Smooth muscle cell (in vitro differentiated cells): ENCODE data around the gene SOS2. TPM values are rescaled to one million over a fixed set of nuclear protein-coding genes. Genes with fewer than 3 reads are reported as not detected.

Experiments used
- DNase-seq: peaks from one replicate; lab custom pipeline; 2025; ENCODE audit not compliant: unreplicated experiment; lab: John Stamatoyannopoulos, UW
- H2AFZ ChIP-seq: fragments of 200-600 bp; sonication (generic); 2 replicates; pipeline ENCODE4 v1.6.0; 2016; ENCODE audit warnings: antibody characterized with exemption, low read depth, mild to moderate bottlenecking
- H3F3A ChIP-seq: fragments of 200-600 bp; sonication (generic); 2 replicates; pipeline ENCODE4 v1.6.0; 2017; ENCODE audit warnings: antibody characterized with exemption, low read depth
- H3K27ac ChIP-seq: fragments of 200-600 bp; sonication (generic); 2 replicates; pipeline ENCODE4 v1.5.1; 2016; ENCODE audit warnings: low read depth, mild to moderate bottlenecking
- H3K27me3 ChIP-seq: fragments of 200-600 bp; sonication (generic); 2 replicates; pipeline ENCODE4 v1.6.1; 2016; ENCODE audit warnings: low read depth, mild to moderate bottlenecking
- H3K36me3 ChIP-seq: fragments of 200-600 bp; sonication (generic); 2 replicates; pipeline ENCODE4 v1.5.1; 2016; ENCODE audit warnings: low read depth
- H3K4me1 ChIP-seq: fragments of 200-600 bp; sonication (generic); 2 replicates; pipeline ENCODE4 v1.5.1; 2016; ENCODE audit warnings: low read depth
- H3K4me2 ChIP-seq: fragments of 200-600 bp; sonication (generic); 2 replicates; pipeline ENCODE4 v1.6.0; 2016; ENCODE audit warnings: mild to moderate bottlenecking
- H3K4me3 ChIP-seq: fragments of 200-600 bp; sonication (generic); 2 replicates; pipeline ENCODE4 v1.5.1; 2016; ENCODE audit warnings: mild to moderate bottlenecking
- H3K79me2 ChIP-seq: fragments of 200-600 bp; sonication (generic); 2 replicates; pipeline ENCODE4 v1.6.0; 2016; ENCODE audit warnings: low read depth, mild to moderate bottlenecking
- H3K9ac ChIP-seq: fragments of 200-600 bp; sonication (generic); 2 replicates; pipeline ENCODE4 v1.6.0; 2016; ENCODE audit warnings: low read depth
- H3K9me3 ChIP-seq: fragments of 200-600 bp; sonication (generic); replicated peaks from 2 replicates; pipeline ENCODE4 v1.5.1; 2016; ENCODE audit warnings: low read depth
- H4K20me1 ChIP-seq: fragments of 200-600 bp; sonication (generic); 2 replicates; pipeline ENCODE4 v1.6.0; 2016; ENCODE audit warnings: low read depth
- CTCF ChIP-seq: fragments of 200-600 bp; sonication (generic); IDR thresholded peaks from 2 replicates; pipeline ENCODE4 v1.5.1; 2017; ENCODE audit warnings: borderline replicate concordance, mild to moderate bottlenecking, antibody characterized with exemption; ENCODE audit not compliant: insufficient read depth, poor library complexity, severe bottlenecking
- WGBS: methylation state at CpG from one replicate; pipeline ENCODE4 v1.1.7; 2016; ENCODE audit warnings: low lambda C conversion rate; 5-methylcytosine and 5-hydroxymethylcytosine counted together
- polyA plus RNA-seq: library from polyadenylated mRNA; unstranded; fragments of >200 nt; fragmentation: Nextera tagmentation; extraction: Ambion mirVana; gene quantifications from 2 replicates; pipeline ENCODE4 v1.2.1, GENCODE V29; 2016
- total RNA-seq: library from RNA; depleted of rRNA; stranded (reverse); fragments of >200 nt; gene quantifications from 2 replicates; pipeline ENCODE4 v1.2.3, GENCODE V29; 2014

Gene SOS2
- total and polyA plus RNA-seq, 2 experiments from 2014 or later, result 16.0 to 37.5 TPM

- Histone ChIP-seq H3K36me3 (no peaks in the 10 kb centered on the region), H3F3A (peaks cover 22% of the 10 kb centered on the region), H3K9ac (no peak overlapping the region), H4K20me1 (no peaks in the 10 kb centered on the region), H3K27me3 (no peaks in the 10 kb centered on the region), H3K27ac (peak overlapping the region; percentile 73), H3K79me2 (no peaks in the 10 kb centered on the region), H3K4me1 (peaks cover 11% of the 10 kb centered on the region), H3K4me2 (no peak overlapping the region), H2AFZ (no peak overlapping the region), H3K4me3 (no peak overlapping the region), H3K9me3 (no peaks in the 10 kb centered on the region)
- no peak for DNase-seq
- 82% methylated on average over 2 of the region's 2 CpGs for WGBS
- no peak for TF ChIP-seq CTCF
These were observed 145.1 kb downstream of the SOS2 start for GRCh38 chr14:50086321-50086711.

- Histone ChIP-seq H4K20me1 (no peaks in the 10 kb centered on the region), H3K36me3 (no peaks in the 10 kb centered on the region), H3K27me3 (no peaks in the 10 kb centered on the region), H3K4me3 (no peak overlapping the region), H3F3A (peaks cover 22% of the 10 kb centered on the region), H3K9ac (peak overlapping the region; percentile 13), H3K9me3 (no peaks in the 10 kb centered on the region), H3K27ac (peak overlapping the region; percentile 73), H3K79me2 (no peaks in the 10 kb centered on the region), H3K4me1 (peaks cover 11% of the 10 kb centered on the region), H2AFZ (no peak overlapping the region), H3K4me2 (peak overlapping the region; percentile 48)
- WGBS, result 74% methylated on average over 10 of the region's 10 CpGs
- no peak for TF ChIP-seq CTCF
- DNase-seq, result no peak
These were observed 145.6 kb downstream of the SOS2 start for GRCh38 chr14:50085570-50086320.

DNA sequence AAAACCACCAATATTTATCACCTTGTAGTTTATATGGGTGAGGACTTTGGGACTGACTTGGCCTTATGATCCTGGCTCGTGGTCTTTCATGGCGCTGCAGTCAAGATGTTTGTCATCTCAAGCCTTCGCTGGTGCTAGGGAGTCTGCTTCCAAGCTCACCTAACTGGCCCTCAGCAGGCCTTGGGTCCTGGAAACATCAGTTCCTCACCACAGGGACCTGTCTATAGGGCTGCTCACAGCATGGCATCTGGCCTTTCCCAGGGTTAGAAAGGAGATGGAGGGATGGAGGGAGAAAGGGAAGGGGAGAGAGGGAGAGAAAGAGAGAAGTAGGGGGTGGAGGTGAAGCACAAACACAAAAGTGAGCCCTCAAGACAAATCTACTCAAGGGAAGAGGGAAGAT is 146.7 kb downstream of the SOS2 start:
- H3K4me2 ChIP-seq, result no peak overlapping the region
- WGBS, result 93% methylated on average over 3 of the region's 3 CpGs
- H3K4me1 ChIP-seq, result peaks cover 11% of the 10 kb centered on the region
- no peaks in the 10 kb centered on the region for H3K79me2 ChIP-seq
- H3F3A ChIP-seq, result peaks cover 22% of the 10 kb centered on the region
- H3K27ac ChIP-seq, result peak overlapping the region; percentile 93
- no peak overlapping the region for H3K9ac ChIP-seq
- no peak for DNase-seq
- H4K20me1 ChIP-seq, result no peaks in the 10 kb centered on the region
- H3K36me3 ChIP-seq, result no peaks in the 10 kb centered on the region
- H3K4me3 ChIP-seq, result no peak overlapping the region
- no peaks in the 10 kb centered on the region for H3K27me3 ChIP-seq
- TF ChIP-seq CTCF, result no peak
- no peak overlapping the region for H2AFZ ChIP-seq
- H3K9me3 ChIP-seq, result no peaks in the 10 kb centered on the region
